ENCODE results near the gene RNF8.
"Not testable (repeated sequence)": the region's sequence is repeated elsewhere in the genome, so short reads cannot be mapped to it uniquely, and the experiment has no call there.

The RNF8 gene

GRCh38 chr6:37442416-37443215 is 88.8 kb downstream of the RNF8 start (continued):
- TF ChIP-seq ZNF792 (tag by site-specific recombination; IDR thresholded peaks at IDR 0.05): no peak
- TF ChIP-seq MEIS1 (CRISPR knock-in tag; IDR thresholded peaks at IDR 0.05; ENCODE audit: borderline replicate concordance): no peak
- TF ChIP-seq ZNF621 (tag by site-specific recombination; IDR thresholded peaks at IDR 0.05): no peak
- TF ChIP-seq ZNF416 (tag by site-specific recombination; IDR thresholded peaks at IDR 0.05): no peak

GRCh38 chr6:37443216-37443542 is 89.4 kb downstream of the RNF8 start:
- not testable (repeated sequence) for H3K4me3 ChIP-seq (ENCODE audit: low read depth, low read length); H3K4me1 ChIP-seq (ENCODE audit: control insufficient read depth, insufficient read depth, low read length); H3K27ac ChIP-seq (ENCODE audit: extremely low read depth, low read depth, low read length); H3K9me3 ChIP-seq (ENCODE audit: control insufficient read depth, insufficient read depth, low read depth, low read length)
- ChIA-PET CTCF (interaction anchor here (0.7 kb wide), 1 partner anchor 10 kb away, joined by 3 read pairs; no protein-coding TSS in a partner anchor), POLR2A (interaction anchor here (2.1 kb wide), 1 partner anchor 10 kb away, joined by 7 read pairs; the partner anchor contains the start of gene CMTR1)
- peaks cover 47 to 85% of the 10 kb centered on the region in 2 experiments for H3K36me3 ChIP-seq (ENCODE audit: control insufficient read depth in 2 of 2, insufficient read depth in 1 of 2, low read length in 2 of 2)

All from HEK293 (cell line).